Stimulated activated CD8-positive, alpha-beta memory T cell treated with anti-CD3 and anti-CD28 coated beads, Interleukin-15, amount 100 ng/mL, for 24 hours (primary cell): ENCODE results near the gene HIGD1B.

Experiments used
- DNase-seq: peaks from one replicate; pipeline ENCODE4 v3.0.0-alpha.2; 2020; ENCODE audit warnings: low read depth

Gene HIGD1B

DNA sequence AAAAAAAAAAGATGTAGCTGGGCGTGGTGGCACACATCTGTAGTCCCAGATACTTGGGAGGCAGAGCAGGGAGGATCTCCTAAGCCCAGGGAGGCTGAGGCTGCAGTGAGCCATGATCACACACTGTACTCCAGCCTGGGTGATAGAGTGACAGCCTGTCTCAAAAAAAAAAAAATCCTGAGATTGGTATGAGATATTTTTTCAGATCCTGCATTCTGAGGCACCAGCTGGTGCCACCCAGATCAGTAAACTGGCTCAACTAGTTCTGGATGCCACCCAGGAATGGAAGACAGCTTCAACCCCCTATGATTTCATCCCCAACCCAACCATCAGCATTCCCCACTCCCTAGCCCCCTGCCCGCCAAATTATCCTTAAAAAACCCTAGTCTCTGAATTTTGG is 10.5 kb upstream of the HIGD1B start:
- DNase-seq: no peak

DNA sequence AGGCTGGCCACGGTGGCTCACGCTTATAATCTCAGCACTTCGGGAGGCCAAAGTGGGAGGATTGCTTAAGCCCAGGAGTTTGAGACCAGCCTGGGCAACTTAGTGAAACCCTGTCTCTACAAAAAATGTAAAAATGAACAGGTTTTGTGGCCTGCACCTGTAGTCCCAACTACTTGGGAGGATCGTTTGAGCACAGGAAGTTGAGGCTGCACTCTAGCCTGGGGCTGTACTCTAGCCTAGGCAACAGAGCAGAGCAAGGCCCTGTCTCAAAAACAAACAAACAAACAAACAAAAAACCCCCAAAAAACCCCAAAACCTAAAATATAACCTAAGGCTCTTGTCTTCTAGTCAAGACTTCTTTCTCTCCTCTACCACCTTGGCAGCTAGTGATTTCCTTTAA is 7.4 kb upstream of the HIGD1B start:
- DNase-seq: no peak

GRCh38 chr17:44840936-44841335 is 6.7 kb upstream of the HIGD1B start:
- no peak for DNase-seq

DNA sequence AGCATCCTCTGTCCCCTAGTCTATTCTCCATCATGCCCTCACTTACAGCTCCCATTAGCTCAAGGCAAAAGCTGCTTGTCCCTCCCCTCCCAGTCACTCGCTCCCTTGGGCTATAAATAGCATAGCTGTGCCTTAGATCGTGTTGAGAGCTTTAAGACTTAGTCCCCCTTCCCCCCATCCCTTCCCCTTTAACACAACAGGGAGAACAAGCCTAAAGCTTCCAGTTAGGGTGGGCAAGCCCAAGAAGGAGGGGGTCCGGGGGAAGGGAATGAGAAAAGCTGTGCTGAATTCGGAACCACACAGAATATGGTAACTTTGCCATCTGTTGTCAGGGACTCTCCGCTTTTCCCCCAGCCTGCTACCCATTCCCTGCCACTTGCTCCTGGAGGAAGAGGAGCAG is 4.9 kb upstream of the HIGD1B start:
- DNase-seq: no peak

DNA sequence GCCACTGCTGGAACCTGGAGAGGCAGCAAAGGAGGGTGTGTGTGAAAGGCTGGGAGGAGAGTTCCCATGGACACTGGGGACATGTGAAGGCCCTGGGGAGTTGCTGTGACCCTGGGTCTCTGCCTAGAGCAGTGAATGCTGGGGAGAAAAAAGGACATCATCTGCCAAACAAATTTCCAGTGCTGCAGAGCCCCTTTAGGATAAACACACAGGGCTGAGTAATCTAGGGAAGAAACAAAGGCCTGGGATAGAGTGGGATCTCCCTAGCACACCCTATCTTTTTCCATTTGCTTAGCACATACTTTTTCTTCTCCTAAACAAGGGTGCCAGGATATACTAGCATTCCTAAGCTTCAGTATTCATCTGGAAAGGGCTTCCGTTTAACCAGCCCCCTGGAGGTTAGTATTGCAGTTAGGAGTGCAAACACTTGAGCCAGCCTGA is 3.3 kb upstream of the HIGD1B start:
- DNase-seq: no peak

- DNase-seq: no peak
These were observed 1.5 kb upstream of the HIGD1B start for GRCh38 chr17:44846206-44846605.

- no peak for DNase-seq
These were observed 643 bp downstream of the HIGD1B start for GRCh38 chr17:44848257-44848795.

GRCh38 chr17:44848961-44849489 is 1.3 kb downstream of the HIGD1B start:
- no peak for DNase-seq

DNA sequence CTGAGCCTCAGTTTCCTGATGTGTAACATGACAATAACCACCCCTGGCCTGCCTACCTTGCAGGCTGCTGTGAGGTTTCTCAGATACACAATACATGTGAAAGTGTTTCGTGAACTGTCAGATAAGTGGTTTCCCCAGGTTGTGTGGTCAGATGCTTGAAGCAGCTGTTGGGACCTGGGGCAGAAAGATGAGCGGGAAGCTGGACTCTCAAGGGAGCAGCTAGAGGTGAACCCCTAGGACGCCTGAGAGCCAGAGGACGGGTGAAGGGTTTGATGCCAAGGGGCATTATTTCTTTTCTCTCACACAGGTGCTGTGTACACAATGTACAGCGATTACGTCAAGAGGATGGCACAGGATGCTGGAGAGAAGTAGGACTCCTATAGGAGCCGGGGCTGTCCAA is 2.3 kb downstream of the HIGD1B start:
- no peak for DNase-seq

- DNase-seq: no peak
These were observed 2.9 kb downstream of the HIGD1B start for GRCh38 chr17:44850612-44851011.

DNA sequence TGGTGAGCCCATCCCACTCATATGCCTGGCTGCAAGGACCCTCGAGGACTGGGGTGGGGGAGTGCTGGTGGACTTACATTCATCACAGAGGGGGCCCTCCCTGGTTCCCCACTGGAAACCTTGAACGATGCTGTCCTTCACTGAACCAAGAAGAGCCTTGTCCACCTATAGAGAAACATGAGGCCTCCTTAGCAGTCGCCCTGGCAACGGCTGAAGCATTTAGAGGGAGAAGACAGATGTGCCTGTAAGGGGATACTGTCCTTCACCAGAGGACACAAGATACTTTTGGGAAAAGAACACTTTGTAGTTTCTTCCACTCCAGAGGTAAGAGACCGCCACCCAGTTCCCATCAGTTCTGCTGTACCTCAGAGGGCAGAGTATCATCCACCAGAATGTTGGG is 6.5 kb downstream of the HIGD1B start:
- no peak for DNase-seq

- no peak for DNase-seq
These were observed 12.0 kb downstream of the HIGD1B start for GRCh38 chr17:44859701-44860100.

DNA sequence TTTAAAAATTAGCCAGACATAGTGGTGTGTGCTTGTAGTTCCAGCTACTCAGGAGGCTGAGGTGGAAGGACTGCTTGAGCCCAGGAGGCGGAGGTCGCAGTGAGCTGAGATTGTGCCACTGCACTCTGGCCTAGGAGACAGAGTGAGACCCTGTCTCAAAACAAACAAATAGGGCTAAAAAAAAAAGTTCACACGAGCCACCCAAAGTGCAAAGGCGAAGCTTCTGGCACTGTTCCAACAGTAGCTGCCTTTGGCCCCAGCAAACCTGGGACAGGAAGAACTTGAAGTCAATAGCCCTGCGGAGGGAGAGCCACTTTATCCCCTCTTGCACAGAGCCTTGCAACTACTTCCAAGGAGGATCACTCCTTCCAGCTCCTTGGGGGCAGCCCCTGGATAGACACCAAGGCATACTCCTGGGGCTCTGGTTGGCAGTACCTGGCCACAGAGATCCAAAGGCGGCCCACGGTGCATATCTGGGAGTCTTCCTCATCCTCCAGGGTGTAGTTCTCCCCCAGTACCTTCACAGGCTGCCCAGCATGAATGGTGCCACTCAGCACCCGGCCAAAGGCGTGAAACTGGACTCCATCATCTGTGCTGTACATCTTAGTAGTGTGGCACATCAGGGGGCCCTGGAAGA is 14.7 kb downstream of the HIGD1B start:
- DNase-seq: no peak

GRCh38 chr17:44863061-44863918 is 15.6 kb downstream of the HIGD1B start:
- DNase-seq: no peak

- no peak for DNase-seq
These were observed 17.1 kb downstream of the HIGD1B start for GRCh38 chr17:44864831-44865230.

DNA sequence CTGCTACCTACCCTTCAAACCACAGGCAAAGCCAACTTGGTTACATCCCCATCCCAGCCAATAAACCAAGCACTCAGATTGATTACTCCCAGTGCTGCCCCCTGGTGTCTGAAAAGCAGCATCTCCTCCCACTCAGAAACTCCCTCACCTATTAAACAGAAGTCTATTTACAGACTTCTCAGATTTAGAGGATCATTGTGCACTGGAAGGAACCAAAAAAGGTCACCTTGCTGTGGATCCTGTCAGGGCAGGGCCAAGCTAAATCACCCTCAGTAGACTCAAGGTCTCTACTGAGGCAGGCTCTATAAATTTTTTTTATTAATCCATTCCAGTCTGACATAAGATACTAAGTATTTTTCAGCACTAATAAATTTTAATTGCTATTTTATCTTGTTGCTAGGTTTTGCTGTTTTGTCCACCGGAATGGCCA is 17.6 kb downstream of the HIGD1B start:
- peak; percentile 23 for DNase-seq

- DNase-seq: no peak
These were observed 18.2 kb downstream of the HIGD1B start for GRCh38 chr17:44865931-44866330.

DNA sequence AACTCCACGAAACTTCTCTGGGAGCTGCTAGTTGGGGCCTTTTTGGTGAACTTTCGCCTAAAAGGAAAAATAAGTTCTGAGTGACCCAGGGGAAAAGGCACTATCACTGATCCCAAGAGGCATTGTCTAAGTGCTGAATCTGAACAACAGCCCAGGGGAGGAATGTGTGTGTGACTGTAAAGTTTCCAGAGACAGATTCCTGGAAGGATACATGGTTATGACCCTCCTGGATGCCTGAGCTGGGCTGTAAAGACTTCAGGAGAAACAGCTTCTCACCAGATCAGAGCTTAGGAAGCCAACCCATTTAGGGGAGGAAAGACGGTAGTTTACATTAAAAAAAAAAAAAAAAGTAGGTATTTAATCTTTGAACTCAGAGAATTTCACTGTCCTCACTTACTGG is 20.2 kb downstream of the HIGD1B start:
- DNase-seq: no peak

GRCh38 chr17:44871556-44871955 is 23.9 kb downstream of the HIGD1B start:
- no peak for DNase-seq

- DNase-seq: no peak
These were observed 24.6 kb downstream of the HIGD1B start for GRCh38 chr17:44872131-44872768.

DNA sequence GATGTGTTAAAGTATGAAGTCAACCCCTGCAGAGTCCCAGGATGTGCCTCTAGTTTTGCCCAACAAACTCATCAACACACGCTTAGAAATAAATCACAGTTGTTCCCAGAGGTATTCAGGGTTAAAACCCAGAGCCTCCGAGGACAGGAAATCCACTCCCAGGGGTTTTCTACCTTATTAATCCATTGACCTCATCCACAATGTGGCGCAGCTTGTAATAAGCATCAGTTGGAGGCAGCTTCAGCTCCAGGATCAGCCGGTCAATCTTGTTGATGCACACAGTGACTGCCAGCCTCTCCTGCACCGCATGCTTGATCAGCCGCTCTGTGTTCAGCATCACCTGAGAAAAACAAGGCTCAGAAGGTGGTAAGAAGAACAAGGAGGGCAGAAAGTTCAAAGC is 28.1 kb downstream of the HIGD1B start:
- DNase-seq: no peak

DNA sequence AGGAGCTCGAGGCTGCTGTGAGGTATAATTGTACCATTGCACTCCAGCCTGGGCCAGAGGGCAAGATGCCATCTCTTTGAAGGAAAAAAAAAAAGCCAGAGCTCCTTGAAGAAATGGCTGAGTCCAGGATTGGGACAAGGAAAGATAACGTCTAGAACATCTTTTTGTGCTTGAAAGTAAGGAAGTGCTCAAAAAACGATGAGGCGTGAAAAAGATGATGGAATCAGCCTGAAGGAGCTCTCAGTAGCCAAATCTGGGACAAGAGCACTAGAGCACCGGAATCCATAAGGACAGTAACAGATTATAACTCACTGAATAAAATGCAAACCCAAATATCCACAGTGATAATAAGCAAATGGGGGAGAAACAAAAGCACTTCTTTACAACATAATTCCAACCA is 29.4 kb downstream of the HIGD1B start:
- no peak for DNase-seq
